Activated CD8-positive, alpha-beta T cell treated with anti-CD3 and anti-CD28 coated beads for 36 hours (primary cell): ENCODE data around the gene ZBTB25. TPM values are rescaled to one million over a fixed set of nuclear protein-coding genes. Genes with fewer than 3 reads are reported as not detected.

Experiments used
- ATAC-seq: fragments of 200-7000 bp; cut with Tn5 transposase; one replicate; pipeline ENCODE4 v1.10.0; 2021; ENCODE audit warnings: mild to moderate bottlenecking, moderate library complexity
- CTCF ChIA-PET: fragments of 350-600 bp; sonication (Branson Sonifier 250); formaldehyde crosslinking; loops from one replicate; lab custom pipeline; 2021; ENCODE audit warnings: antibody characterized with exemption; lab: Charles Lee
- POLR2A ChIA-PET: fragments of 350-600 bp; sonication (Branson Sonifier 250); formaldehyde crosslinking; loops from one replicate; lab custom pipeline; 2021; ENCODE audit warnings: antibody characterized with exemption; lab: Charles Lee
- DNase-seq: peaks from one replicate; pipeline ENCODE4 v3.0.0-alpha.2; 2020
- H3K27ac Mint-ChIP-seq: one replicate; pipeline ENCODE4 v1.8.0; 2021; ENCODE audit warnings: mild to moderate bottlenecking, mixed read lengths
- H3K27me3 Mint-ChIP-seq: one replicate; pipeline ENCODE4 v1.8.0; 2021; ENCODE audit warnings: mixed read lengths
- H3K36me3 Mint-ChIP-seq: one replicate; pipeline ENCODE4 v1.8.0; 2021; ENCODE audit warnings: low read depth, mixed read lengths
- H3K4me1 Mint-ChIP-seq: one replicate; pipeline ENCODE4 v1.8.0; 2021; ENCODE audit warnings: low read depth, mixed read lengths
- H3K4me3 Mint-ChIP-seq: one replicate; pipeline ENCODE4 v1.8.0; 2021; ENCODE audit warnings: mild to moderate bottlenecking, moderate library complexity, mixed read lengths
- H3K9me3 Mint-ChIP-seq: one replicate; pipeline ENCODE4 v1.8.0; 2021; ENCODE audit warnings: mixed read lengths
- intact Hi-C: fragments of 100-400 bp; cut with micrococcal nuclease; formaldehyde crosslinking; loops from one replicate; pipeline ENCODE4 v1.10.0; 2022
- total RNA-seq, 2 experiments: library from RNA; stranded (reverse); gene quantifications; one replicate each; pipeline ENCODE4 v1.2.3, GENCODE V29; 2021
- TF ChIP-seq, protein P1 (sequence below): fragments of 200-600 bp; IDR thresholded peaks from one replicate; pipeline ENCODE4 v1.8.0; 2022; ENCODE audit warnings: antibody characterized with exemption, mild to moderate bottlenecking

ZBTB25 gene
- total RNA-seq, 2 experiments from 2014 or later, result 58.6 to 58.8 TPM

DNA sequence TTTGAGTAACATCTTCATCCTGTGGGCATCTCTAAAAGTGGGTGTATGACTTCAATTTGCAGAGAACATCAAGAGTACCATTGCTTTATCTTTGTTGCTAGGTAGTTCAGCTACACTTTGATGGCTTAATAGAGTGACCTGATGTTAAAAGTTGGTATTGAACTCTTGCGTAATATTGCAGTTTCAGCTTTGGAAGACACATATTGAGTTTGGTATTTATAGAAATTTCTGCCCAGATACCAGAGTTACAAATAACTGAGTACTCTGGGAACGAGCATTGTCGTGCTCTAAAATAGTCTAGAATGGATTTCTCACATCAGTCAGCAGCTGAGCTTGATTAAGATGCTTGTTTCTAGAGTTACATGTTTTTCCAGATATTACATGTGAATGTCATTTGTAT, 63.1 kb downstream of the ZBTB25 start:
- Mint-ChIP-seq H3K9me3 (no peaks in the 10 kb centered on the region), H3K4me3 (no peak overlapping the region), H3K27me3 (no peaks in the 10 kb centered on the region), H3K36me3 (peaks cover 76% of the 10 kb centered on the region), H3K4me1 (peaks cover 36% of the 10 kb centered on the region), H3K27ac (no peak overlapping the region)
- intact Hi-C loops, result no loop called here
- TF ChIP-seq, protein P1, sequence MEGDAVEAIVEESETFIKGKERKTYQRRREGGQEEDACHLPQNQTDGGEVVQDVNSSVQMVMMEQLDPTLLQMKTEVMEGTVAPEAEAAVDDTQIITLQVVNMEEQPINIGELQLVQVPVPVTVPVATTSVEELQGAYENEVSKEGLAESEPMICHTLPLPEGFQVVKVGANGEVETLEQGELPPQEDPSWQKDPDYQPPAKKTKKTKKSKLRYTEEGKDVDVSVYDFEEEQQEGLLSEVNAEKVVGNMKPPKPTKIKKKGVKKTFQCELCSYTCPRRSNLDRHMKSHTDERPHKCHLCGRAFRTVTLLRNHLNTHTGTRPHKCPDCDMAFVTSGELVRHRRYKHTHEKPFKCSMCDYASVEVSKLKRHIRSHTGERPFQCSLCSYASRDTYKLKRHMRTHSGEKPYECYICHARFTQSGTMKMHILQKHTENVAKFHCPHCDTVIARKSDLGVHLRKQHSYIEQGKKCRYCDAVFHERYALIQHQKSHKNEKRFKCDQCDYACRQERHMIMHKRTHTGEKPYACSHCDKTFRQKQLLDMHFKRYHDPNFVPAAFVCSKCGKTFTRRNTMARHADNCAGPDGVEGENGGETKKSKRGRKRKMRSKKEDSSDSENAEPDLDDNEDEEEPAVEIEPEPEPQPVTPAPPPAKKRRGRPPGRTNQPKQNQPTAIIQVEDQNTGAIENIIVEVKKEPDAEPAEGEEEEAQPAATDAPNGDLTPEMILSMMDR, result no peak
- ATAC-seq (no peak), DNase-seq (no peak)
- ChIA-PET POLR2A (no interaction called here), CTCF (interaction anchor here (0.9 to 3.5 kb wide), 4 partner anchors 9 to 70 kb away, joined by 3 to 31 read pairs (median 4); no protein-coding TSS in a partner anchor)

- Mint-ChIP-seq H3K27ac (peak overlapping the region; percentile 5), H3K36me3 (peaks cover 75% of the 10 kb centered on the region), H3K9me3 (no peaks in the 10 kb centered on the region), H3K4me1 (peaks cover 23% of the 10 kb centered on the region), H3K27me3 (no peaks in the 10 kb centered on the region), H3K4me3 (no peak overlapping the region)
- DNase-seq, result no peak
- ChIA-PET CTCF (interaction anchor here (0.6 to 3.5 kb wide), 3 partner anchors 9 to 43 kb away, joined by 4 to 31 read pairs (median 4); no protein-coding TSS in a partner anchor), POLR2A (interaction anchor here (1.6 kb wide), 1 partner anchor 52 kb away, joined by 3 read pairs; no protein-coding TSS in a partner anchor)
- TF ChIP-seq, protein P1, result no peak
- intact Hi-C loops, result no loop called here
- no peak for ATAC-seq
These were observed 64.5 kb downstream of the ZBTB25 start for GRCh38 chr14:64439141-64439540.

GRCh38 chr14:64438181-64438841, 65.3 kb downstream of the ZBTB25 start:
- TF ChIP-seq, protein P1, result no peak
- DNase-seq, result no peak
- peak; percentile 62 for ATAC-seq
- Mint-ChIP-seq H3K27ac (peak overlapping the region; percentile 50), H3K27me3 (no peaks in the 10 kb centered on the region), H3K9me3 (no peaks in the 10 kb centered on the region), H3K36me3 (peaks cover 73% of the 10 kb centered on the region), H3K4me1 (peaks cover 16% of the 10 kb centered on the region), H3K4me3 (no peak overlapping the region)
- POLR2A ChIA-PET, result interaction anchor here (1.6 kb wide), 1 partner anchor 51 kb away, joined by 3 read pairs; no protein-coding TSS in a partner anchor
- CTCF ChIA-PET, result interaction anchor here (0.6 to 3.5 kb wide), 2 partner anchors 8 to 42 kb away, joined by 4 to 31 read pairs; no protein-coding TSS in a partner anchor
- intact Hi-C loops, result no loop called here

GRCh38 chr14:64434528-64434927, 69.1 kb downstream of the ZBTB25 start:
- ATAC-seq, result no peak
- intact Hi-C loops, result no loop called here
- Mint-ChIP-seq H3K4me1 (peaks cover 16% of the 10 kb centered on the region), H3K4me3 (no peak overlapping the region), H3K27ac (no peak overlapping the region), H3K27me3 (no peaks in the 10 kb centered on the region), H3K9me3 (no peaks in the 10 kb centered on the region), H3K36me3 (peaks cover 72% of the 10 kb centered on the region)
- TF ChIP-seq, protein P1, result no peak
- DNase-seq, result no peak
- ChIA-PET CTCF (interaction anchor here (1.4 to 3.0 kb wide), 3 partner anchors 44 to 81 kb away, joined by 3 to 8 read pairs (median 8); no protein-coding TSS in a partner anchor), POLR2A (interaction anchor here (0.9 kb wide), 1 partner anchor 11 kb away, joined by 3 read pairs; no protein-coding TSS in a partner anchor)

GRCh38 chr14:64423987-64424386, 79.7 kb downstream of the ZBTB25 start:
- intact Hi-C loops, result no loop called here
- no peaks in the 10 kb centered on the region for H3K27me3 Mint-ChIP-seq
- peaks cover 67% of the 10 kb centered on the region for H3K36me3 Mint-ChIP-seq
- no peak overlapping the region for H3K4me3 Mint-ChIP-seq
- no peak overlapping the region for H3K27ac Mint-ChIP-seq
- TF ChIP-seq, protein P1, result no peak
- peaks cover 12% of the 10 kb centered on the region for H3K4me1 Mint-ChIP-seq
- POLR2A ChIA-PET, result no interaction called here
- ATAC-seq (no peak), DNase-seq (no peak)
- CTCF ChIA-PET, result interaction anchor here (0.8 to 1.8 kb wide), 6 partner anchors 13 to 121 kb away, joined by 3 to 7 read pairs (median 4); no protein-coding TSS in a partner anchor
- no peaks in the 10 kb centered on the region for H3K9me3 Mint-ChIP-seq
